Cortex of kidney (tissue), 1 donor: ENCODE results near the gene CDH26.

ENCODE experiments used
- DNase-seq: peaks from one replicate; lab custom pipeline; 2025; lab: John Stamatoyannopoulos, UW

Gene CDH26

GRCh38 chr20:59985164-59985563 lies 26.9 kb downstream of the CDH26 start:
- DNase-seq: no peak

GRCh38 chr20:59985864-59986263 lies 27.6 kb downstream of the CDH26 start:
- no peak for DNase-seq

GRCh38 chr20:59987135-59987534 lies 28.9 kb downstream of the CDH26 start:
- DNase-seq: no peak

- no peak for DNase-seq
These were observed 29.9 kb downstream of the CDH26 start for GRCh38 chr20:59988141-59988540.

GRCh38 chr20:59992526-59993084 lies 34.4 kb downstream of the CDH26 start:
- DNase-seq: no peak

- no peak for DNase-seq
These were observed 35.7 kb downstream of the CDH26 start for GRCh38 chr20:59993736-59994430.

GRCh38 chr20:59994697-59995122 lies 36.5 kb downstream of the CDH26 start:
- no peak for DNase-seq

- DNase-seq: no peak
These were observed 37.9 kb downstream of the CDH26 start for GRCh38 chr20:59996108-59996507.

GRCh38 chr20:59997896-59998295 lies 39.7 kb downstream of the CDH26 start:
- DNase-seq: no peak

- no peak for DNase-seq
These were observed 41.3 kb downstream of the CDH26 start for GRCh38 chr20:59999502-59999901.

- DNase-seq: no peak
These were observed 42.2 kb downstream of the CDH26 start for GRCh38 chr20:60000271-60001042.

GRCh38 chr20:60001108-60001507 lies 42.9 kb downstream of the CDH26 start:
- no peak for DNase-seq

- no peak for DNase-seq
These were observed 45.6 kb downstream of the CDH26 start for GRCh38 chr20:60003776-60004175.

GRCh38 chr20:60006261-60006660 lies 48.0 kb downstream of the CDH26 start:
- DNase-seq: no peak

GRCh38 chr20:60007464-60007863 lies 49.2 kb downstream of the CDH26 start:
- no peak for DNase-seq

- DNase-seq: no peak
These were observed 50.0 kb downstream of the CDH26 start for GRCh38 chr20:60008130-60008808.

- DNase-seq: no peak
These were observed 51.1 kb downstream of the CDH26 start for GRCh38 chr20:60009318-60009717.

GRCh38 chr20:60009826-60010616 lies 51.8 kb downstream of the CDH26 start:
- no peak for DNase-seq

GRCh38 chr20:60010689-60011458 lies 52.7 kb downstream of the CDH26 start:
- DNase-seq: no peak

GRCh38 chr20:60011512-60012507 lies 53.6 kb downstream of the CDH26 start:
- DNase-seq: no peak
